Measurements from ENCODE around the gene DPP4. TPM values are rescaled to one million over a fixed set of nuclear protein-coding genes. Genes with fewer than 3 reads are reported as not detected.

The DPP4 gene
- total and polyA plus RNA-seq, 2 donors (not counting 3 experiments of a cell fraction or from before 2014, with no cell fraction given), result 0.84 to 6.2 TPM

DNA sequence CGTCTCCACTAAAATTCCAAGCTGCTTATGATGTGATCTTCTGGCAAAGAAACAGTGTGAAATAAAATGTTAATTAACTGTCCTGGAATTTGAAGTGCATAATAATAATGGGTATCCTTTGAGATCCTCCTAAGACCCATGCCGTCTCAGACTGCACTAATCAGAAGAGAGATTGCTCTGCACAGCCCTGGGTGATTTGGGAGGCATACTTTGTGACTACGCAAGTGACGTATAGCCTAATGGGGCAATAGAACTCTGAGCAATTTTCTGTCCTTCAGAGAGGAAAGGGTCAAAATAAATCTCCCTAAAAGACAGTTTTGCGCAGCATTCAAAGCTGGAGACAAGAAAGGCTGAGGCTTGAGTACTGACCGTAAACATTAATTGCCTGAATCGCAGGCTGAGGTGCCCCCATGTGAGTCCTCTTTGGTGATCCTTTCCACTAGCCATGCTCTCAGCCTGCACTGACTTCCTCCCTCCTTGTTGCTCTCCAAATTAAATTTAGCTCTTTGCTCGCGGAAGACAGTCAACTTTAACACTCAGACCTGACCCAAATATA lies 76.0 kb downstream of the DPP4 start:
- CTCF ChIA-PET, result interaction anchor here (1.1 to 2.5 kb wide), 3 partner anchors 10 to 299 kb away, joined by 4 to 13 read pairs (median 10); no protein-coding TSS in a partner anchor

DNA sequence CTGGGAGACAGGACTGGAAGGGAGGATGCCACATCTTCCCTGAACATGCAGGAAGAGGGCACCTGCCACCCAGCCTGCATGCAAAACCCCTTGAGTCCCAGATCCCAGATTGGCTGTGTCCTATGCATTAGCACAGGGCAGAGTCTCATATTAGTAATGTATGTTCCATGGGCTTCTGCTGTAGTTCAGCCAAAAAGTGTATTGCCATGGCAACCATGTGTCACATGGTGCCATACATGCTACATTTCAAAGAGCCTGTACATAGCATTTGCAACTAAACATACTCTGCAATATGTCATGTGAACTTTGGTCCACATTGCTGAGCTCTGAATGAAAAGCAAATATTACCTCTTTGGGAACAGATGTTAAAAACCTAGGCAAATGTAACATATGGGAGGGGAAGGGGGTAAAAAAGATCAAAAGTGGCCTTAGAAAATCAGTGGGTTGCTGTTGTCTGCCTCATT lies 78.4 kb downstream of the DPP4 start:
- H2AFZ ChIP-seq (ENCODE audit: low read depth, low read length), result no peak overlapping the region
- H3K9me1 ChIP-seq (replicated peaks; ENCODE audit: control insufficient read depth, extremely low read depth, insufficient read depth, low read length), result no peaks in the 10 kb centered on the region
- no peak for FAIRE-seq
- H3K4me3 ChIP-seq (replicated peaks in 1 of 3; ENCODE audit: insufficient read depth in 1 of 3, low read depth in 1 of 3, low read length in 3 of 3), result no peak overlapping the region
- no peak overlapping the region for H3K4me2 ChIP-seq (ENCODE audit: insufficient read depth, low read length)
- POLR2A ChIA-PET, result no interaction called here
- H3K79me2 ChIP-seq (ENCODE audit: control insufficient read depth, insufficient read depth, low read length), result no peaks in the 10 kb centered on the region
- no peaks in the 10 kb centered on the region for H3K9me3 ChIP-seq (replicated peaks; ENCODE audit: control insufficient read depth, insufficient read depth, low read length)
- BruUV-seq (replicated peaks), result no TSS peak
- H3K27ac ChIP-seq (ENCODE audit: insufficient read depth, low read depth, low read length), result no peak overlapping the region
- H3K9ac ChIP-seq (replicated peaks; ENCODE audit: extremely low read depth, insufficient read depth, low read length), result no peak overlapping the region
- H4K20me1 ChIP-seq (replicated peaks; ENCODE audit: control insufficient read depth, extremely low read depth, insufficient read depth, low read length), result no peaks in the 10 kb centered on the region
- CTCF ChIA-PET, result interaction anchor here (1.2 to 4.5 kb wide), 5 partner anchors 11 to 302 kb away, joined by 3 to 26 read pairs (median 7); no protein-coding TSS in a partner anchor
- TF ChIP-seq FOS (IDR thresholded peaks at IDR 0.05; ENCODE audit: borderline replicate concordance, insufficient read depth, low read length), result no peak
- H3K4me1 ChIP-seq (ENCODE audit: control insufficient read depth, extremely low read depth, insufficient read depth, low read length), result peaks cover 2% of the 10 kb centered on the region
- no peaks in the 10 kb centered on the region for H3K36me3 ChIP-seq (ENCODE audit: control insufficient read depth in 2 of 2, extremely low read depth in 1 of 2, insufficient read depth in 2 of 2, low read length in 2 of 2)
- dilution Hi-C loops (cut with MboI; ENCODE audit: extremely low pct_ligation_motif_present, low sequenced_read_pairs), result no loop called here
- intact Hi-C loops (cut with micrococcal nuclease), result no loop called here
- no peaks in the 10 kb centered on the region for H3K27me3 ChIP-seq (ENCODE audit: control insufficient read depth in 2 of 2, insufficient read depth in 2 of 2, low read length in 2 of 2)
- no peak for DNase-seq (ENCODE audit: low read depth, low spot score)

More for the DNA sequence above, 76.0 kb downstream of the DPP4 start:
- H3K27ac ChIP-seq (ENCODE audit: insufficient read depth, low read depth, low read length), result no peak overlapping the region
- intact Hi-C loops (cut with micrococcal nuclease) (no loop called here), dilution Hi-C loops (cut with MboI; ENCODE audit: extremely low pct_ligation_motif_present, low sequenced_read_pairs) (no loop called here)
- H3K9me1 ChIP-seq (replicated peaks; ENCODE audit: control insufficient read depth, extremely low read depth, insufficient read depth, low read length), result no peaks in the 10 kb centered on the region
- FAIRE-seq (no peak), DNase-seq (ENCODE audit: low read depth, low spot score) (no peak)
- H3K9ac ChIP-seq (replicated peaks; ENCODE audit: extremely low read depth, insufficient read depth, low read length), result no peak overlapping the region
- H4K20me1 ChIP-seq (replicated peaks; ENCODE audit: control insufficient read depth, extremely low read depth, insufficient read depth, low read length), result no peaks in the 10 kb centered on the region
- H3K36me3 ChIP-seq (ENCODE audit: control insufficient read depth in 2 of 2, extremely low read depth in 1 of 2, insufficient read depth in 2 of 2, low read length in 2 of 2), result no peaks in the 10 kb centered on the region
- H3K27me3 ChIP-seq (ENCODE audit: control insufficient read depth in 2 of 2, insufficient read depth in 2 of 2, low read length in 2 of 2), result no peaks in the 10 kb centered on the region
- no peak overlapping the region for H3K4me2 ChIP-seq (ENCODE audit: insufficient read depth, low read length)
- no TSS peak for BruUV-seq (replicated peaks)
- TF ChIP-seq, protein P1, sequence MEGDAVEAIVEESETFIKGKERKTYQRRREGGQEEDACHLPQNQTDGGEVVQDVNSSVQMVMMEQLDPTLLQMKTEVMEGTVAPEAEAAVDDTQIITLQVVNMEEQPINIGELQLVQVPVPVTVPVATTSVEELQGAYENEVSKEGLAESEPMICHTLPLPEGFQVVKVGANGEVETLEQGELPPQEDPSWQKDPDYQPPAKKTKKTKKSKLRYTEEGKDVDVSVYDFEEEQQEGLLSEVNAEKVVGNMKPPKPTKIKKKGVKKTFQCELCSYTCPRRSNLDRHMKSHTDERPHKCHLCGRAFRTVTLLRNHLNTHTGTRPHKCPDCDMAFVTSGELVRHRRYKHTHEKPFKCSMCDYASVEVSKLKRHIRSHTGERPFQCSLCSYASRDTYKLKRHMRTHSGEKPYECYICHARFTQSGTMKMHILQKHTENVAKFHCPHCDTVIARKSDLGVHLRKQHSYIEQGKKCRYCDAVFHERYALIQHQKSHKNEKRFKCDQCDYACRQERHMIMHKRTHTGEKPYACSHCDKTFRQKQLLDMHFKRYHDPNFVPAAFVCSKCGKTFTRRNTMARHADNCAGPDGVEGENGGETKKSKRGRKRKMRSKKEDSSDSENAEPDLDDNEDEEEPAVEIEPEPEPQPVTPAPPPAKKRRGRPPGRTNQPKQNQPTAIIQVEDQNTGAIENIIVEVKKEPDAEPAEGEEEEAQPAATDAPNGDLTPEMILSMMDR (IDR thresholded peaks at IDR 0.05; ENCODE audit: extremely low read depth in 1 of 2, insufficient read depth in 1 of 2, low read depth in 1 of 2, low read length in 2 of 2), result no peak
- H3K79me2 ChIP-seq (ENCODE audit: control insufficient read depth, insufficient read depth, low read length), result no peaks in the 10 kb centered on the region
- no peak overlapping the region for H3K4me3 ChIP-seq (replicated peaks in 1 of 3; ENCODE audit: insufficient read depth in 1 of 3, low read depth in 1 of 3, low read length in 3 of 3)
- POLR2A ChIA-PET, result no interaction called here
- peaks cover 2% of the 10 kb centered on the region for H3K4me1 ChIP-seq (ENCODE audit: control insufficient read depth, extremely low read depth, insufficient read depth, low read length)
- no peak overlapping the region for H2AFZ ChIP-seq (ENCODE audit: low read depth, low read length)
- H3K9me3 ChIP-seq (replicated peaks; ENCODE audit: control insufficient read depth, insufficient read depth, low read length), result no peaks in the 10 kb centered on the region
